ENCODE measurements around the gene ANO9.
A peak's percentile ranks its signal among the peaks of the same experiment; 100 is the strongest.

ANO9 gene

GRCh38 chr11:399731-400211 lies 42.0 kb downstream of the ANO9 start:
- Histone ChIP-seq H3K9me3 (ENCODE audit: severe bottlenecking) (peaks cover 10% of the 10 kb centered on the region), H3K4me3 (ENCODE audit: low read depth, low read length) (no peak overlapping the region), H3K27me3 (ENCODE audit: insufficient read depth, low read depth, severe bottlenecking) (no peaks in the 10 kb centered on the region), H3K27ac (no peak overlapping the region), H3K36me3 (no peaks in the 10 kb centered on the region)
- TF ChIP-seq CTCF (IDR thresholded peaks at IDR 0.05; ENCODE audit: low read depth, low read length): no peak
- no peak for DNase-seq

- no peak for DNase-seq
- H3K36me3 ChIP-seq: no peaks in the 10 kb centered on the region
Measured at GRCh38 chr11:398826-399225, 43.0 kb downstream of the ANO9 start.

GRCh38 chr11:396948-397548 lies 44.8 kb downstream of the ANO9 start:
- Histone ChIP-seq H3K36me3 (no peaks in the 10 kb centered on the region), H3K27ac (no peak overlapping the region), H3K4me3 (ENCODE audit: low read depth, low read length) (no peak overlapping the region), H3K27me3 (ENCODE audit: insufficient read depth, low read depth, severe bottlenecking) (no peaks in the 10 kb centered on the region), H3K9me3 (ENCODE audit: severe bottlenecking) (peaks cover 10% of the 10 kb centered on the region)
- no peak for TF ChIP-seq CTCF (IDR thresholded peaks at IDR 0.05; ENCODE audit: low read depth, low read length)
- no peak for DNase-seq

More at GRCh38 chr11:398826-399225, 43.0 kb downstream of the ANO9 start:
- Histone ChIP-seq H3K4me3 (ENCODE audit: low read depth, low read length) (no peak overlapping the region), H3K27ac (no peak overlapping the region), H3K27me3 (ENCODE audit: insufficient read depth, low read depth, severe bottlenecking) (no peaks in the 10 kb centered on the region), H3K9me3 (ENCODE audit: severe bottlenecking) (peaks cover 10% of the 10 kb centered on the region)
- TF ChIP-seq CTCF (IDR thresholded peaks at IDR 0.05; ENCODE audit: low read depth, low read length): no peak

GRCh38 chr11:396511-396947 lies 45.3 kb downstream of the ANO9 start:
- Histone ChIP-seq H3K27ac (no peak overlapping the region), H3K9me3 (ENCODE audit: severe bottlenecking) (peaks cover 10% of the 10 kb centered on the region), H3K4me3 (ENCODE audit: low read depth, low read length) (no peak overlapping the region), H3K36me3 (no peaks in the 10 kb centered on the region), H3K27me3 (ENCODE audit: insufficient read depth, low read depth, severe bottlenecking) (no peaks in the 10 kb centered on the region)
- peak; percentile 37 for DNase-seq
- peak; percentile 63 for TF ChIP-seq CTCF (IDR thresholded peaks at IDR 0.05; ENCODE audit: low read depth, low read length)

- TF ChIP-seq CTCF (IDR thresholded peaks at IDR 0.05; ENCODE audit: low read depth, low read length): no peak
- Histone ChIP-seq H3K9me3 (ENCODE audit: severe bottlenecking) (peaks cover 10% of the 10 kb centered on the region), H3K36me3 (no peaks in the 10 kb centered on the region), H3K27me3 (ENCODE audit: insufficient read depth, low read depth, severe bottlenecking) (no peaks in the 10 kb centered on the region), H3K27ac (no peak overlapping the region), H3K4me3 (ENCODE audit: low read depth, low read length) (no peak overlapping the region)
- no peak for DNase-seq
Measured at GRCh38 chr11:395866-396265, 45.9 kb downstream of the ANO9 start.
